ENCODE results near the gene TSC1. TPM values are rescaled to one million over a fixed set of nuclear protein-coding genes. Genes with fewer than 3 reads are reported as not detected.

The TSC1 gene
- polyA plus RNA-seq, 3 donors: 3.3 to 43.0 (median 5.8) TPM

DNA sequence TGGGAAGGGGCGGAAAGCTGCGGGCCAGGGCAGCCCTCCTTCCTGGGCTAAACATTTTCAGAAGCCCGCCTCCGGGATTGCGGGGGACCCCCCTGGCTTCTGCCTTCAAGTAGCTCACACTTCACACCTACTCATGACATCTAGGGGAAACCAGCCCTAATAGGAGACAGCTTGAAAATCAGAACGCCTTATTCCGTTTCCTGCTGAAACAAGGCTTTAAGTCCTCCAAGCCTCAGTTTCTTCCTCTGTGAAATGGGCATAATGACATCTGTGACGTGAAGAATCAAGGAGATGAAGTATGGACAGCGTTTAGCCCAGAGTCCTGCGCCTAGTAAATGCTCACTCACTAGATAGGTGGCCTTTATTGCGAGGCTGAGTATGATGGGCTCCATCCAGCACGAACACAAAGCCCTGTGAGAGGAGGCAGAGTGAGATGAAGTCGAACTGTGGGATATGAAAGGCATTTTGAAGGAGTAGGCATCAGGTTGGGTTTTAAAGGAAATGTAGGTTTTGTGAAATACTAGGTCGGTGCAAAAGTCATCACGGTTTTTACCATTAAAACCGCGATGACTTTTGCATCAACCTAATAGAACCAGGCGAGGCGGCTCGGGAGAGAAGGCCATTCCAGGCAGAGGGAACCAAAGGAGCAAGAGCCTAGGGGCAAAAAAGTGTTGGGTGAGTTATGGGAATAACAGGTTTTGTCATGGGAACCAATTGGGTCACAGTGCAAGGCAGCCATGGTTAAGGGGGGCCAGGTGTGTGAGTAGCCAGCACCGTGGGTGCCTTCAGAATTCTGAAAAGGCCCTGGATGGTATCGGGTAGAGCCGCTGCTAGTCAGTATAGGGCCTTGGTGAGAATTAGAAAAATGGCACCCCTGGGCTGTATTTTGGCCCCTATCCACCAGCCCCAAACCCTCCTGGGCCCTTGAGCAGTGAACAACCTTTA is 1.0 kb upstream of the TSC1 start:
- peak overlapping the region; percentile 57 to 99 (median 99) for H3K4me3 ChIP-seq (replicated peaks in 1 of 3; ENCODE audit: low read depth in 2 of 3, low read length in 3 of 3)
- DNase-seq: no peak
- peak overlapping the region; percentile 98 for H3K9ac ChIP-seq (ENCODE audit: insufficient read depth, low read length, poor library complexity, severe bottlenecking)
- WGBS (ENCODE audit: insufficient coverage): 81% methylated on average over 17 of the region's 23 CpGs
- no peaks in the 10 kb centered on the region for H3K36me3 Mint-ChIP-seq
- intact Hi-C loops (cut with micrococcal nuclease): loop anchor here in 1 of 2 donors (10.0 kb wide), 1 partner anchor 389 kb away; the partner anchor contains the start of gene SURF6
- H3K4me2 ChIP-seq (replicated peaks; ENCODE audit: extremely low read depth, low read length, poor library complexity, severe bottlenecking): peak overlapping the region; percentile 90
- H4K20me1 ChIP-seq (ENCODE audit: insufficient read depth, low read length): peaks cover 9% of the 10 kb centered on the region
- peak overlapping the region; percentile 93 to 99 for H3K27ac ChIP-seq (ENCODE audit: low read depth in 1 of 2, low read length in 2 of 2)
- peak overlapping the region; percentile 85 to 98 for H3K4me3 Mint-ChIP-seq
- no peaks in the 10 kb centered on the region for H3K27me3 ChIP-seq (ENCODE audit: control insufficient read depth in 2 of 2, insufficient read depth in 2 of 2, low read length in 2 of 2)
- peaks cover 0 to 2% (median 0%) of the 10 kb centered on the region in 7 donors for H3K9me3 Mint-ChIP-seq
- peaks cover 41% of the 10 kb centered on the region for H3K79me2 ChIP-seq (ENCODE audit: insufficient read depth, low read length)
- peaks cover 20% of the 10 kb centered on the region for H3K4me1 Mint-ChIP-seq
- no peaks in the 10 kb centered on the region for H3K36me3 ChIP-seq (replicated peaks in 1 of 2; ENCODE audit: control insufficient read depth in 1 of 2, insufficient read depth in 2 of 2, low read length in 2 of 2)
- H2AFZ ChIP-seq (ENCODE audit: insufficient read depth, low read depth, low read length, poor library complexity, severe bottlenecking): peak overlapping the region; percentile 100
- H3K4me1 ChIP-seq (ENCODE audit: control insufficient read depth in 1 of 2, insufficient read depth in 2 of 2, low read length in 2 of 2): peaks cover 16 to 20% of the 10 kb centered on the region in 2 donors
- peaks cover 0 to 3% (median 0%) of the 10 kb centered on the region in 3 donors for H3K27me3 Mint-ChIP-seq (ENCODE audit: low read depth in 3 of 3)
- H3K27ac Mint-ChIP-seq: peak overlapping the region; percentile 99 to 100 (median 100)
- TF ChIP-seq, protein P1, sequence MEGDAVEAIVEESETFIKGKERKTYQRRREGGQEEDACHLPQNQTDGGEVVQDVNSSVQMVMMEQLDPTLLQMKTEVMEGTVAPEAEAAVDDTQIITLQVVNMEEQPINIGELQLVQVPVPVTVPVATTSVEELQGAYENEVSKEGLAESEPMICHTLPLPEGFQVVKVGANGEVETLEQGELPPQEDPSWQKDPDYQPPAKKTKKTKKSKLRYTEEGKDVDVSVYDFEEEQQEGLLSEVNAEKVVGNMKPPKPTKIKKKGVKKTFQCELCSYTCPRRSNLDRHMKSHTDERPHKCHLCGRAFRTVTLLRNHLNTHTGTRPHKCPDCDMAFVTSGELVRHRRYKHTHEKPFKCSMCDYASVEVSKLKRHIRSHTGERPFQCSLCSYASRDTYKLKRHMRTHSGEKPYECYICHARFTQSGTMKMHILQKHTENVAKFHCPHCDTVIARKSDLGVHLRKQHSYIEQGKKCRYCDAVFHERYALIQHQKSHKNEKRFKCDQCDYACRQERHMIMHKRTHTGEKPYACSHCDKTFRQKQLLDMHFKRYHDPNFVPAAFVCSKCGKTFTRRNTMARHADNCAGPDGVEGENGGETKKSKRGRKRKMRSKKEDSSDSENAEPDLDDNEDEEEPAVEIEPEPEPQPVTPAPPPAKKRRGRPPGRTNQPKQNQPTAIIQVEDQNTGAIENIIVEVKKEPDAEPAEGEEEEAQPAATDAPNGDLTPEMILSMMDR (IDR thresholded peaks at IDR 0.05): no peak
- no peaks in the 10 kb centered on the region for H3K9me3 ChIP-seq (replicated peaks in 1 of 2; ENCODE audit: control insufficient read depth in 1 of 2, insufficient read depth in 1 of 2, low read length in 2 of 2)

DNA sequence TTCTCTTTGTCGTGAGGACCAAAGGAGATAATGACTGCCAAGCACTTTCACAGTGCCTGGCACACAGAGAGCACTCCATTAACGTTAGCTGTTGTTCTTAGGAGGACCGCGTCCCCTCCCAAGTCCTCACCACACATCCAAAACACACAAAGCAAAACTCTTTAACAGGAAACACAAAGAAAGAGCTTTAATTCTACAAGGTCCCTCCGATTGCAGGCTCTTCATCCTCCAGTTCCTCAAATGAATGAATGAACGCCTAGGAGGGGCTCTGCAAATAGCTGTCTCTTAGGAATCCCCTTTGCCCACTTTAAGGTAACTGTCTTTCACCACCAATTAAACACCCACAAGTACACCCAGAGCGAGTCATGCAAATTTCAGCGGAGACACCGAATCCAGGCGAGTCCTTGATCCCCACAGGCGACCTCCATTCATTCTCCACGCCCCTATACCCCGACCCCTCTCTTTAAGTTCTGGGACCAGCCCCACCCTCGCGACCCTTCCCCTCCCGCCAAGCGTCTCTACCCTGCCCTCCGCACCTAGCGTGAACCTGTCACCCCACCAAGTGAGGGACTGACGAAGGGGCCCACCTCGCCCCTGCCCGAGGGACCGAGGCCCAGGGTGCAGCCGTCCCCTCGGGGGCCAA is 644 bp downstream of the TSC1 start:
- intact Hi-C loops (cut with micrococcal nuclease): loop anchor here in 1 of 2 donors (10.0 kb wide), 1 partner anchor 391 kb away; the partner anchor contains the start of gene SURF6
- Mint-ChIP-seq H3K9me3 (peaks cover 0 to 2% (median 0%) of the 10 kb centered on the region in 7 donors), H3K4me3 (peak overlapping the region; percentile 85 to 98), H3K36me3 (peaks cover 1 to 4% of the 10 kb centered on the region in 2 donors), H3K4me1 (peaks cover 20% of the 10 kb centered on the region), H3K27me3 (ENCODE audit: low read depth in 3 of 3) (peaks cover 0 to 1% (median 0%) of the 10 kb centered on the region in 3 donors), H3K27ac (peak overlapping the region; percentile 88 to 100 (median 100))
- H2AFZ ChIP-seq (ENCODE audit: insufficient read depth, low read depth, low read length, poor library complexity, severe bottlenecking): peak overlapping the region; percentile 100
- peak overlapping the region; percentile 86 to 99 (median 99) for H3K4me3 ChIP-seq (replicated peaks in 1 of 3; ENCODE audit: low read depth in 2 of 3, low read length in 3 of 3)
- peaks cover 22% of the 10 kb centered on the region for H4K20me1 ChIP-seq (ENCODE audit: insufficient read depth, low read length)
- peak overlapping the region; percentile 90 for H3K4me2 ChIP-seq (replicated peaks; ENCODE audit: extremely low read depth, low read length, poor library complexity, severe bottlenecking)
- H3K79me2 ChIP-seq (ENCODE audit: insufficient read depth, low read length): peaks cover 58% of the 10 kb centered on the region
- TF ChIP-seq, protein P1 (IDR thresholded peaks at IDR 0.05): no peak
- H3K27me3 ChIP-seq (ENCODE audit: control insufficient read depth in 2 of 2, insufficient read depth in 2 of 2, low read length in 2 of 2): no peaks in the 10 kb centered on the region
- H3K9ac ChIP-seq (ENCODE audit: insufficient read depth, low read length, poor library complexity, severe bottlenecking): peak overlapping the region; percentile 98
- H3K36me3 ChIP-seq (replicated peaks in 1 of 2; ENCODE audit: control insufficient read depth in 1 of 2, insufficient read depth in 2 of 2, low read length in 2 of 2): no peaks in the 10 kb centered on the region
- peak overlapping the region; percentile 93 to 99 for H3K27ac ChIP-seq (ENCODE audit: low read depth in 1 of 2, low read length in 2 of 2)
- peaks cover 16 to 20% of the 10 kb centered on the region in 2 donors for H3K4me1 ChIP-seq (ENCODE audit: control insufficient read depth in 1 of 2, insufficient read depth in 2 of 2, low read length in 2 of 2)
- peak in 1 of 3 donors; percentile 7 for DNase-seq
- H3K9me3 ChIP-seq (replicated peaks in 1 of 2; ENCODE audit: control insufficient read depth in 1 of 2, insufficient read depth in 1 of 2, low read length in 2 of 2): no peaks in the 10 kb centered on the region
- WGBS (ENCODE audit: insufficient coverage): under 1% methylated on average over 17 of the region's 25 CpGs
